GM12878 (cell line): Measurements from ENCODE around the gene DUSP22.
A peak's percentile ranks its signal among the peaks of the same experiment; 100 is the strongest.

Source experiments
- CREM ChIP-seq: IDR thresholded peaks from 2 replicates; pipeline ENCODE4 v1.6.1; 2014; ENCODE audit warnings: antibody characterized with exemption, low read depth
- POLR2A ChIP-seq: IDR thresholded peaks from 2 replicates; pipeline ENCODE4 v1.6.1; 2011; ENCODE audit warnings: low read depth, mild to moderate bottlenecking, low read length
- SREBF2 ChIP-seq: IDR thresholded peaks from 2 replicates; pipeline ENCODE4 v1.6.1; 2012; ENCODE audit warnings: mild to moderate bottlenecking, low read length

GRCh38 chr6:341914-342831 lies 49.9 kb downstream of the DUSP22 start:
- TF ChIP-seq CREM (peak; percentile 99), POLR2A (no peak), SREBF2 (no peak)
